DOHH2 (cell line): ENCODE data around the gene SUN1.

ENCODE experiments used
- H3F3A ChIP-seq: fragments of 200-600 bp; sonication (generic), shearing (Covaris generic); 2 replicates; pipeline ENCODE4 v1.6.0; 2016; ENCODE audit warnings: antibody characterized with exemption, mild to moderate bottlenecking; ENCODE audit not compliant: control insufficient read depth, insufficient read depth
- H3K27ac ChIP-seq: fragments of 200-600 bp; sonication (generic); 2 replicates; pipeline ENCODE4 v1.5.1; 2014; ENCODE audit warnings: low read depth, mild to moderate bottlenecking, low read length, moderate library complexity
- H3K27me3 ChIP-seq: fragments of 200-600 bp; sonication (generic); 2 replicates; pipeline ENCODE4 v1.6.1; 2014; ENCODE audit warnings: mild to moderate bottlenecking, low read length, mixed read lengths; ENCODE audit not compliant: control insufficient read depth
- H3K36me3 ChIP-seq: fragments of 200-600 bp; sonication (generic); 2 replicates; pipeline ENCODE4 v1.6.1; 2014; ENCODE audit warnings: mild to moderate bottlenecking, low read length, moderate library complexity, mixed read lengths; ENCODE audit not compliant: control insufficient read depth
- H3K4me1 ChIP-seq: fragments of 200-600 bp; sonication (generic); 2 replicates; pipeline ENCODE4 v1.6.1; 2014; ENCODE audit warnings: mild to moderate bottlenecking, low read length, mixed read lengths; ENCODE audit not compliant: control insufficient read depth
- H3K4me2 ChIP-seq: fragments of 200-600 bp; sonication (generic); 2 replicates; pipeline ENCODE4 v1.6.0; 2014; ENCODE audit warnings: mild to moderate bottlenecking, low read length, moderate library complexity
- H3K4me3 ChIP-seq: fragments of 200-600 bp; sonication (generic); 2 replicates; pipeline ENCODE4 v1.5.1; 2014; ENCODE audit warnings: mild to moderate bottlenecking, low read length, mixed read lengths
- H3K79me2 ChIP-seq: fragments of 200-600 bp; sonication (generic); 2 replicates; pipeline ENCODE4 v1.6.1; 2014; ENCODE audit warnings: mild to moderate bottlenecking, low read length, mixed read lengths; ENCODE audit not compliant: control insufficient read depth
- H3K9me2 ChIP-seq: fragments of 200-600 bp; sonication (generic); replicated peaks from 2 replicates; pipeline ENCODE4 v1.6.1; 2014; ENCODE audit warnings: mild to moderate bottlenecking, low read length, mixed read lengths; ENCODE audit not compliant: control insufficient read depth
- H3K9me3 ChIP-seq: fragments of 200-600 bp; sonication (generic); 2 replicates; pipeline ENCODE4 v1.6.1; 2014; ENCODE audit warnings: antibody characterized with exemption, low read length, mixed read lengths; ENCODE audit not compliant: control insufficient read depth, insufficient read depth
- H4K20me1 ChIP-seq: fragments of 200-600 bp; sonication (generic); 2 replicates; pipeline ENCODE4 v1.6.0; 2014; ENCODE audit warnings: low read depth, mild to moderate bottlenecking, antibody characterized with exemption, low read length, moderate library complexity; ENCODE audit not compliant: control insufficient read depth, insufficient read depth
- CTCF ChIP-seq: fragments of 200-600 bp; sonication (generic); IDR thresholded peaks from one replicate; pipeline ENCODE4 v1.5.1; 2014; ENCODE audit warnings: antibody characterized with exemption, mild to moderate bottlenecking, low read depth, low read length; ENCODE audit not compliant: poor library complexity, severe bottlenecking
- EZH2phosphoT487 ChIP-seq: fragments of 200-600 bp; sonication (generic); IDR thresholded peaks from 2 replicates; pipeline ENCODE4 v1.6.1; 2017; ENCODE audit warnings: borderline replicate concordance, mild to moderate bottlenecking, antibody characterized with exemption, low read length, moderate library complexity, mixed read lengths

SUN1 gene

GRCh38 chr7:888081-889024 is 56.1 kb downstream of the SUN1 start:
- Histone ChIP-seq H3K9me3 (no peaks in the 10 kb centered on the region), H3K27ac (no peak overlapping the region), H3K9me2 (no peaks in the 10 kb centered on the region), H3F3A (no peaks in the 10 kb centered on the region), H3K4me1 (no peaks in the 10 kb centered on the region), H3K4me2 (no peak overlapping the region), H3K4me3 (no peak overlapping the region), H3K79me2 (peaks cover 60% of the 10 kb centered on the region), H3K27me3 (no peaks in the 10 kb centered on the region), H4K20me1 (peaks cover 3% of the 10 kb centered on the region), H3K36me3 (peaks cover 67% of the 10 kb centered on the region)
- TF ChIP-seq EZH2phosphoT487 (no peak), CTCF (no peak)

- peaks cover 71% of the 10 kb centered on the region for H3K36me3 ChIP-seq
- H3K79me2 ChIP-seq: peaks cover 53% of the 10 kb centered on the region
- no peaks in the 10 kb centered on the region for H3K9me3 ChIP-seq
- H4K20me1 ChIP-seq: no peaks in the 10 kb centered on the region; the same call in 1 of the 2 replicates
- H3K4me1 ChIP-seq: no peaks in the 10 kb centered on the region
- H3K4me3 ChIP-seq: no peak overlapping the region
- H3K27me3 ChIP-seq: no peaks in the 10 kb centered on the region
- no peak overlapping the region for H3K4me2 ChIP-seq
- H3K9me2 ChIP-seq: no peaks in the 10 kb centered on the region
- H3K27ac ChIP-seq: no peak overlapping the region
- TF ChIP-seq EZH2phosphoT487: no peak
- no peak for TF ChIP-seq CTCF
- no peaks in the 10 kb centered on the region for H3F3A ChIP-seq
Measured at GRCh38 chr7:889025-889390, 56.7 kb downstream of the SUN1 start.

- Histone ChIP-seq H4K20me1 (no peaks in the 10 kb centered on the region; the same call in 1 of the 2 replicates), H3K9me2 (no peaks in the 10 kb centered on the region), H3F3A (no peaks in the 10 kb centered on the region), H3K4me1 (no peaks in the 10 kb centered on the region), H3K4me3 (no peak overlapping the region), H3K27ac (no peak overlapping the region), H3K36me3 (peaks cover 75% of the 10 kb centered on the region), H3K4me2 (no peak overlapping the region), H3K27me3 (no peaks in the 10 kb centered on the region), H3K9me3 (no peaks in the 10 kb centered on the region), H3K79me2 (peaks cover 49% of the 10 kb centered on the region)
- TF ChIP-seq CTCF (no peak), EZH2phosphoT487 (no peak)
Measured at GRCh38 chr7:889391-889790, 57.1 kb downstream of the SUN1 start.
